Upper lobe of left lung (tissue), 4 donors: ENCODE data around the gene ZIC1.

Experiments
- EP300 ChIP-seq, 4 donors: sonication (generic); formaldehyde crosslinking; IDR thresholded peaks; one replicate each; pipeline ENCODE4 v1.5.1; 2017; ENCODE audit warnings: antibody characterized with exemption in 4 of 4, control low read depth in 2 of 4
- POLR2A ChIP-seq, 4 donors: fragments of 450-650 bp; IDR thresholded peaks; one replicate each; pipeline ENCODE4 v1.5.1; 2016 to 2017; ENCODE audit warnings: antibody characterized with exemption in 4 of 4, mild to moderate bottlenecking in 2 of 4
- POLR2AphosphoS5 ChIP-seq, 2 donors: sonication (generic); formaldehyde crosslinking; IDR thresholded peaks; one replicate each; pipeline ENCODE4 v1.5.1; 2017; ENCODE audit warnings: antibody characterized with exemption in 2 of 2
- TF ChIP-seq, protein P1 (sequence below), 6 experiments: fragments of 450-650 bp in 4 of 6; fragments of 200-600 bp in 2 of 6; sonication (generic) in 2 of 6; IDR thresholded peaks; one replicate each; pipeline ENCODE4 v1.5.1; 2016 to 2019; ENCODE audit warnings: antibody characterized with exemption in 6 of 6

DNA sequence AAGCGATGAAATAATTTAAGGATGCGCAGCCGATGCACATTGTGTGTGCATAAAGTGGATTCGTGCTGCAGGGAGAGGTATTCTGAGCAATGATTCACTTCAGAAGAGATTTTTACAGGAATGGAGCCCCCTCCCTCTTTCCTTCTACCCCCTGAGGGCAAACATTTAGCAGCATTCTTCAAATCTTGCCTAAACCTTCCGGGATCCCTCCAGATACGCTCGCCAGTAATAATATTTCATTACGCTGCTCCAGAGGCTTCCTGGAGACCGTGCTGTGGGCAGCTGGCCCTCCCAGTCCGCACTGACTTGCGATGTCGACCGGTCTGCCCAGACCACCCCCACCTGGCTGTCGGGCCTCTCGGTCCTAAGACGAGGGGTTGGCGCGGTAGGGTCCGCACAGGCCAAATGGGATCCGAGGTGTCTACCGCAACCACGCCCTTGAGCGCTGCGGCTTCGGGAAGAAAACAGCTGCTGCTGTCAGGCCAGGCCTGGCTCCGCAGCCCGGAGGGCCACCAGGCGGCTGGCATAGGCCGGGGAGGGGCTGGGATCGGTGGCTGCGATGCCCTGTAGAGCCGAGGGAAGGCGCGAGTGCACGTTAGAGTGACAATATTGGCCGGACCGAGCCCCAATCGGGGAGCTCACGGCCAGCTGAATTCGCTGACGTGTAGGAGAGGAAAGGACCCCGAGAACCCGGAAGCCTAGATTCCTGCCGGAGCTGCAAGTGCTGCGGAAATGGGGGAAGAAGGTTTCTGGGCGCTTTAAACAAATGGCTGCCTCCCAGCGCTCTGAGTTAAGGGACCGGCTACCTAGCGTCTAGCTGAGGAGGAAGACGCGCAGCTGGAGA, 17.2 kb upstream of the ZIC1 start:
- TF ChIP-seq, protein P1, sequence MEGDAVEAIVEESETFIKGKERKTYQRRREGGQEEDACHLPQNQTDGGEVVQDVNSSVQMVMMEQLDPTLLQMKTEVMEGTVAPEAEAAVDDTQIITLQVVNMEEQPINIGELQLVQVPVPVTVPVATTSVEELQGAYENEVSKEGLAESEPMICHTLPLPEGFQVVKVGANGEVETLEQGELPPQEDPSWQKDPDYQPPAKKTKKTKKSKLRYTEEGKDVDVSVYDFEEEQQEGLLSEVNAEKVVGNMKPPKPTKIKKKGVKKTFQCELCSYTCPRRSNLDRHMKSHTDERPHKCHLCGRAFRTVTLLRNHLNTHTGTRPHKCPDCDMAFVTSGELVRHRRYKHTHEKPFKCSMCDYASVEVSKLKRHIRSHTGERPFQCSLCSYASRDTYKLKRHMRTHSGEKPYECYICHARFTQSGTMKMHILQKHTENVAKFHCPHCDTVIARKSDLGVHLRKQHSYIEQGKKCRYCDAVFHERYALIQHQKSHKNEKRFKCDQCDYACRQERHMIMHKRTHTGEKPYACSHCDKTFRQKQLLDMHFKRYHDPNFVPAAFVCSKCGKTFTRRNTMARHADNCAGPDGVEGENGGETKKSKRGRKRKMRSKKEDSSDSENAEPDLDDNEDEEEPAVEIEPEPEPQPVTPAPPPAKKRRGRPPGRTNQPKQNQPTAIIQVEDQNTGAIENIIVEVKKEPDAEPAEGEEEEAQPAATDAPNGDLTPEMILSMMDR (IDR thresholded peaks at IDR 0.05), result no peak
- no peak for TF ChIP-seq POLR2A (IDR thresholded peaks at IDR 0.05)
- no peak for TF ChIP-seq EP300 (IDR thresholded peaks at IDR 0.05)
- no peak for TF ChIP-seq POLR2AphosphoS5 (IDR thresholded peaks at IDR 0.05)
